Frontal cortex (tissue), 4 donors: ENCODE data around the gene MEGF11. TPM values are rescaled to one million over a fixed set of nuclear protein-coding genes. Genes with fewer than 3 reads are reported as not detected.

Source experiments
- DNase-seq, 2 donors: peaks; one replicate each; pipeline ENCODE4 v3.0.0; 2012; ENCODE audit warnings: low spot score in 2 of 2
- FAIRE-seq: peaks from 2 replicates; lab custom pipeline; 2012; peaks lifted over from hg19 to GRCh38; lab: Jason Lieb, UNC
- total RNA-seq: library from RNA; depleted of rRNA; stranded (reverse); fragments of >200 nt; gene quantifications from one replicate; pipeline ENCODE4 v1.2.3, GENCODE V29; 2014
- donor health status: control.
- donor health status: control.
- donor health status: control.

The MEGF11 gene
- total RNA-seq, 1 donor from 2014 or later: 4.5 TPM

- DNase-seq (no peak), FAIRE-seq (no peak)
Measured at GRCh38 chr15:66102563-66103292, 150.8 kb downstream of the MEGF11 start.

GRCh38 chr15:66101715-66102395 is 151.7 kb downstream of the MEGF11 start:
- no peak for DNase-seq
- FAIRE-seq: no peak

GRCh38 chr15:66100761-66101160 is 152.8 kb downstream of the MEGF11 start:
- FAIRE-seq: no peak
- DNase-seq: no peak

- FAIRE-seq: no peak
- no peak for DNase-seq
Measured at GRCh38 chr15:66099950-66100671, 153.4 kb downstream of the MEGF11 start.

DNA sequence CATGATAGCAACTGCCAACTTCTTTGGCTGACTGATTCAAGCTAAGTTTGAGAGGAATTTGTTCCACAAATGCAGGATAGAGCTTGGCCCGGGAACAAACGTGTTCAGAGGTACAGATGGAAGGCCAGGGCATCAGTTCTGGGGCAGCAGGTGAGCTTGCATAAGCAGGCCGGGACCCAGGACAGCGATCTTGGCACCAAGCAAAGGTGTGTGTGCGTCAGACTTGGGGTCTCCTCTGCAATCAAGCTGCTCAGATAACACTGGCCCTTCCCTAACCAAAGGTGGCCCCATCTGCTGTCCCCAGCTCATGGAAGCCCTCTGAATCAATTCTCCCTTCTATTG is 155.6 kb downstream of the MEGF11 start:
- FAIRE-seq (no peak), DNase-seq (no peak)

DNA sequence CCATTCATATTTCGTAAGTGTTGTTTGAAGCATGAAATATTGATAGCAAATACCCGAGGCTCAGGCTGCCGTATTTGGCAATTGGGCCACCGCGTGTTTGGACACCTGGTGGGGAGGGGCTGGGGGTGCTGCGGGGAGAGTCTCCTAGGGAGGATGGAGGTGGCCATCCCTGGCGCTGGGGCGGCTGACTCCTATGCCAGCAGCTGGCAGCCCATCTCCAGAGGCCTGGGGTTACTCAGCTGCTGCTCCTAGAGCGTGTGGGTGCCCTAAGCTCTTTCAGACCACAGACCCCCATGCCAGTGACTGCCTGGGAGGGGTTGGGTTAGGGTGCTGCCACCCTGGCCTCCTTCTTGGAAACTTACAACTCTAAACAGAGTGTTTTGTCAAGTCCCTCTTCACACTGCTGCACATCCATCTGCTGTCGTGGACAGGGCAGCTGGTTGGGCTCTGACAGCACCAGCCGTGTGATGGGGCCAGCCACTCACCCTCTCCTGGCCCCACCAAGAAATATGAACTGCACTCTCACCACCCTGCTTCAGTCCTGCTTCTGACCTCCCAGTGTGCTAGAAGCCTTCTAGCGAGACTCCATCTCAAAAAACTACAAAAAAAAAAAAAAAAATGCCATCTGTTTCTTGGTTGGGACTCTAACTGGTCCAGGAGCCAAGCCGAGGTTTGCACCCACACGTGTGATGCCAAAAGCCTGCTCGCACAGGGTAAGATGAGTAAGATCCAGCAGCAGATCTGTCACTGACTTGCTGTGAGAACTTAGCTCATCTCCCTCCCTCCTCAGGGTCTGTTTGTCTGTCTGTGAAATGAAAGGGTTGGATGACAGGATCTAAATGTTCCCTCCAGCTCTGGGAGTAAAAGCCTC is 156.2 kb downstream of the MEGF11 start:
- FAIRE-seq: no peak
- no peak for DNase-seq

DNA sequence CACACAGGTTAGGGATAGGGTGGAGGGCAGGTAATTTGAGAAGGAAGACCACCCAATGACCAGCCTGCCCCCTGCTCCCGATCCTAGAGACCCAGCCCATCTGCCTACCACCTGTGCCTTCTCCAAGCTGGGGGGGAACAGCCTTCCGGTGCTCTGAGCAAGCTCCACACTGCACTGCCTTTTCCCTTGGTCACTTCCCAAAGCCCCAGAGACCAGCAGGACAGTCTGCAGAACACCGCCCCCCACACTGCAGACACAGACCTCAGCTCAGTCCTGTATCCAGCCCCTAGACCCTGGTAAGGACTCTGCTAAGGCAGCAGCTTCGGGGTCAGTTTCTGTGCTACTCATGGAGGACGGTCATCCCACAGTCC is 156.9 kb downstream of the MEGF11 start:
- FAIRE-seq (no peak), DNase-seq (no peak)

GRCh38 chr15:66095871-66096687 is 157.5 kb downstream of the MEGF11 start:
- FAIRE-seq: no peak
- DNase-seq: no peak

- DNase-seq (no peak), FAIRE-seq (no peak)
Measured at GRCh38 chr15:66094331-66094730, 159.2 kb downstream of the MEGF11 start.

DNA sequence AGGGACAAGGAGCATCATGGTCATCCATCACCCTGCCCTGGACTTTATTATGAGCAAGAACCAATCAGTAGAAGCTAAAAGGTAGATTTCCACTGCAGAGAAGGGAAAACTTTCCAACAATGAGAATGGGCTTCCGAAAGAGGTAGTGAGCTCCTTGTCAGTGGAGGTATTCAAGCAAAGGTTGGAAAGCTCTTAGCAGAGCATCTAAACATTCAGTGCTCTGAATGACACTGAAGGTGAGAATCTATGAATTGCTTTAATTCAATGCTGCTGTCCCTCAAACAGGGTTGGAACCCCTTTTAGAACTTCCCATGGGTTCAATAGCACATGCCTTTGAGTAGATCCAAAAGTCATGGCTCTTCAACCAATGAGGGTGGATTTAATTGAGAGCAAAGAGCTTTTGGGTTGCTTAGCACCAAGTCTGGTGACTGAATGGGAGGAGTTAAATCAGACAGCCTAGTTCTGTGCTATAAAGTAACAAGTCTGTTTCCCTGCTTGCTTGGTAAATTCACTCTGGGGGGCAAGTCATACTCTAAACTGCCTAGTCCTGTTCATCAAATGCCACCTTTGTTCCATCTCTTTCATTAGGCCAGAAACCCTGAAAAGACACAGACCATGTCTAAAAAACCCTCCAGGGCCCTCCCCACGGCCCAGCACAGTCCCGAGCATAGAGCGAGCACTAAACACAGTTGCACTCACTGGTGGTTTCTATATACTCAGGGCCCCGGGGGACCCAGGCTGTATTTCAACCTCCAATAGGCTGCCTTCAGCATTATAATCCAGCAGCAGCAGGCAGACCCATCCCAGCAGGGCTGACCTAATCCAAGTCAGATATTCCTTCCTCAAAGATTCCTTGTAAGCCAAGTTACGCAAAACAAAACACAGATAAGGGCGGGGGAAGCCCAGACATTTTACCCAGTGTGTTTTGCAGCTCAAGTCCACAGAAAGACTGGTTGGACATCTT is 161.2 kb downstream of the MEGF11 start:
- FAIRE-seq: no peak
- DNase-seq: no peak

GRCh38 chr15:66089509-66089908 is 164.0 kb downstream of the MEGF11 start:
- FAIRE-seq (no peak), DNase-seq (no peak)

DNA sequence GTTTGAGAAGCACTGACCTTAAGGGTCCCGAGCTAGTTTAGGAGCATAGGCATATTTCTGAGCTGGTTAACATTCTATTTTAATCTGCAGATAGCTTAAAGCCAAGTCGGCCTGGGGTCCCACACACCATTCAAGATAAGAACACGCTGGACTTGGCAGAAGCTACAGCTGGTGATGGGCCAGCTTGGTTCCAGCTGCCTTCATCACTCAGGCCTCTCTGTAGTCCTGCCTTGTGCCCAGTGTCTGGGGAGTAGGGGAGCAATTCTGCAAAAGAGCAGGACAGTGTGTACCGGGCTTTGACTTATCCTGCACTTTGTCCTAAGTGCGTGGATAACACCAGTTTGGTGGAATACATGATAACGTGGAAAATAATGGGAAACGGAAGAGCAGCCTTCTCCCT is 164.5 kb downstream of the MEGF11 start:
- FAIRE-seq (no peak), DNase-seq (no peak)

- FAIRE-seq (no peak), DNase-seq (no peak)
Measured at GRCh38 chr15:66085128-66085527, 168.4 kb downstream of the MEGF11 start.

DNA sequence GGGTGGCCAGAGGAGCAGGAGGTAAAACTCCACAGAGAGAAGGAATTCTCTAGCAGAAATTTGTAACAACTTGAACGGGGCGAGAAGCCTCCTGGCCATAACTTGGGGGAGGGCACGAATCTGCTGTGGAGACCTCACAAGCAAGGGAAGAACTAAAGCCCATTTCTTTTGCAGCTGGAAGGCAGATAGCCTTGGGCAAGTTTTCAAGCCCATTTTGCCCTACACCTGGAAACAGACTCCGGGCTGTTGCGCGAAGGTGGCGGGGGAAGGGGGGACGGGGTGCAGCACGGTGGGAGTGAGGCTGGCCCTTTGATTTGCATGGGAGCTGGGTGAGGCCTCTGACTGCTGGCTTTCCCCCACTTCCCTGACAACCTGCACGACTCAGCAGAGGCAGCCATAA is 168.8 kb downstream of the MEGF11 start:
- no peak for FAIRE-seq

DNA sequence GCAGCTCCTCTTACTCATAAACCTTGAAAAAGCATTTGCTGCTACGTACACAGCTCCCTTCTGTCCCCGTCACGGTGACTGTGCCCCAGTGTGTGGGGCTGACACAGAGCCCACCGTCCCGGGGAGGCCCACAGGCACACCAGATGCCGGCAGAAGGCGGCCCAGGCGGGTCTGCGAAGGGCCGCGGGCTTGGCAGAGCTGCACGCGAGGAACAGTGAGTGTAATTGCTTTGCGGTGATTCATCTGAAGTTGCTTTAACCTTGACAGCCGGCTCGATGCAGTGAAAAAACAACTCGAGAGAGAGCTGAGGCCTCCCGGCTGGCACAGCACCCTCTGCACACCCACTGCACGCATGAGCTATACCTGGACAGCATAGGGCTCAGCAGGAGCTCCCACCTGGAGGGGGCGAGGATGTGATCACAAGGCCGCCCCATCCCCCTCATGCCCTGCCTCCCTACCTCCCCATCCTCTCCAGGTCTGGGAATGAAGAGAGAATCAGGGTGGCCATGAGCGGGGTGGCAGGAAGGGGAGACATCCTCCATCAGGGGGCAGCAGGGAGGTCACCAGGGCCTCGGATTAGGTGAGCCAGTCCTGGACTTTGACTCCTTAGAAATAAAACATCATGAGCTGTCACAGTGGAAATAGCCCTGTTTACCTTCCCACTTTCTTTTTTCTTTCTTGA is 172.7 kb downstream of the MEGF11 start:
- peak in 1 of 2 donors; percentile 28 for DNase-seq

More for the DNA sequence above, 168.8 kb downstream of the MEGF11 start:
- DNase-seq: no peak

DNA sequence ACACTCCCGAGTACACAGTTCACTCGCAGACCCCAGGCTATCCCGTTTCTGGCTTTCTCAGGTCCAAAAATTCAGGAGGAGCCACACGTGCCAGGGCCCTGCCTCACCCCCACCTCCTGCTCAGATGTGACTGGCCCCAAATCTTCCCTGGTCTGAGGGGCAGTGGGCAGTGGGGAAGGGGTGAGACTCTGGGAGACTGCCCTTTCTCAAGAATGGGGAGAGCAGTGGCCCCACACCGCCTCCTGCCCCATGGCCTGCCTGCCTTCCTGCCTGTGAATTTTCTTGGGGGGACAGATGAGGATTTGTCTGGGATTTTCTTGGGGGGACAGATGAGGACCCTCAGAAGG is 174.6 kb downstream of the MEGF11 start:
- DNase-seq (no peak), FAIRE-seq (no peak)

More for the DNA sequence above, 172.7 kb downstream of the MEGF11 start:
- no peak for FAIRE-seq

DNA sequence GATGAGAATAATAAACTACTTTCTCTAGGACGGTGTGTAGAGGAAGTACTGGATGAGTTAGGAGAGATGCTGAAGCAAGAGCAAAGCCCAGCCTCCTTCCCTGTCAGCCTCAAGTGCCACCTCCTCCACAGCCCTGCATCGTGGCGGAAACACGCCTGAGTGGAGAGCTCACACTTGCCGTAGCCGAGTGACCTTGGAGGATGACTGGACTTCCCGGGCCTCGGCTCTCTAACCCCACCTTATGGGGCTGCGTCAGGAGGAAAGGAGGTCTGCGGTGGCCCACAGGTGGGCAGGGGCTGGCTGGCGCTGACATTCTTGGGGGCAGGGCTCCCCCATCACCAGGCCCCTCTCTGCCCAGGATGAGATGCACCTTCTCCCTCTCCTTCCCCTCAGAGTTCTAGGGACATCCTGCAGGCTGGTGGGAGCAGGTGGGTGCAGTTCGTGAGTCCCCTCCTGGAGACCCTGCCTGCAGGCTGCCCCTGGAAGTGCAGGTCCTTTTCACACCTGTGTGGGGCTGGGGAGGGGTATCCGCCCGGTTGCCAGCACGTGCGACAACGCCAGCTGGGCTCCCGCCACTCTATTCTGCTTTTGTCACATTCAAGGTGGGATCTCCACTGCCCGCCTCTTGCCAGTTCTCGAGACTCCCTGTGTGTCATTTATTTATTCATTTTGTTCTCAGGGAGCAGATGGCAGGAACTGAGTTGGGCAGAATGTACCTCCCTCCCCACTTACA is 175.2 kb downstream of the MEGF11 start:
- DNase-seq: no peak
- FAIRE-seq: no peak
